GM18858 (cell line): ENCODE results near the gene SPNS2.

Experiments
- ATAC-seq: cut with Tn5 transposase; IDR thresholded peaks from one replicate; pipeline ENCODE4 v1.9.1; 2021; ENCODE audit not compliant: unreplicated experiment

The SPNS2 gene

DNA sequence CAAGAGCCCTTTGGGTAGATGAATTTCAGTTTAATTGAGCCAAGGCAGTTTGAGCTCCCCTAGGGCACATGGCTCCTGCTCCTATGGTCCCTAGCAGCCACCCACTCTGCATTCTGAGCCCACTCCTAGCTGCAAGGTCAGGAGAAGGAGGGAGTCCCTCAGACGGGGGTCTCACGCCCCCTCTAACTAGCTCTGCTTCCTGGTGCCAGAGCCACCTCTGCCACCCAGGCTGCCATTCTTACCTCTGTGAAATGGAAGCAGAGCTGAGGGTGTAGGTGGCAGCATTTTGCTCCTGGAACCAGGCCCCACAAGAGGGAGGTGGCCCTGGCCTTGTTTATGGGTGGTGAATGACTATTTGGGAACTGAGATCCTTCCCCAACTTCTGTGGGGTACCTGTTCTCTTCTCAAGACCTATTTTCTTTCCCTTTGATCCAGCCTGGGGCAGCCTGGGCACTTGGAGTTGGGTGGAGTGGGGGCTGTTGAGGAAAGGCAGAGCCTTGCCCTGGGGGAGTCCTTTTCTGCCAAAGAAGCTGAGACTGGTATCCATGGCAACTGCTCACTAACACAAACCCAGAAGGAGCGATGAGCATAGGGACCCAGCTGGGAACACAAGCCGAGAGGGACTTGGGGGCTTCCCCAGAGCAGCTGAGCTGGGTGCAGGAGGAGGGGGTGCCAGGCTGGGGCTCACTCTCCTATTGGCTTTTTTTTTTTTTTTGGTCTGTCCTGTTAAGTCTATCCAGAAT lies 4.8 kb downstream of the SPNS2 start:
- ATAC-seq: no peak

DNA sequence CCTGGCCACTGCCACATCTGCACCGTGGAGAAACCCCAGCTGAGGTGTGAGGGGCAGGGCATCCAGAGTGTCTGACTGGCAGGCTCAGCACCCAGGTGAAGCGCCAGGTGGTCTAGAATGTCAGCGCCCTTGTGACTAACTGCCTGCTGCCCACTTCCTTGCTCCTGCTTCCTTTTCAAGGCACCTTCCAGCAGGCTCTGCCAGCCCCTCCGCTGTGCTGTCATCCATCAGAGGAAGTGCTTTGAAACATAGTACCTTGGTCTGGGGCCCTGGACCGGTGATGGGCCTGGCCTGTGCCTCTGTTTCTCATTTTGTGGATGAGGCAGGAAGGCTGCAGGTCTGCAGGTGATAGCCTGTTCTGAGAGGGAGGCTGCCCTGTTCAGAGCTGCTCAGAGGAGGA lies 5.5 kb downstream of the SPNS2 start:
- ATAC-seq: no peak

GRCh38 chr17:4505187-4505586 lies 6.5 kb downstream of the SPNS2 start:
- ATAC-seq: no peak

DNA sequence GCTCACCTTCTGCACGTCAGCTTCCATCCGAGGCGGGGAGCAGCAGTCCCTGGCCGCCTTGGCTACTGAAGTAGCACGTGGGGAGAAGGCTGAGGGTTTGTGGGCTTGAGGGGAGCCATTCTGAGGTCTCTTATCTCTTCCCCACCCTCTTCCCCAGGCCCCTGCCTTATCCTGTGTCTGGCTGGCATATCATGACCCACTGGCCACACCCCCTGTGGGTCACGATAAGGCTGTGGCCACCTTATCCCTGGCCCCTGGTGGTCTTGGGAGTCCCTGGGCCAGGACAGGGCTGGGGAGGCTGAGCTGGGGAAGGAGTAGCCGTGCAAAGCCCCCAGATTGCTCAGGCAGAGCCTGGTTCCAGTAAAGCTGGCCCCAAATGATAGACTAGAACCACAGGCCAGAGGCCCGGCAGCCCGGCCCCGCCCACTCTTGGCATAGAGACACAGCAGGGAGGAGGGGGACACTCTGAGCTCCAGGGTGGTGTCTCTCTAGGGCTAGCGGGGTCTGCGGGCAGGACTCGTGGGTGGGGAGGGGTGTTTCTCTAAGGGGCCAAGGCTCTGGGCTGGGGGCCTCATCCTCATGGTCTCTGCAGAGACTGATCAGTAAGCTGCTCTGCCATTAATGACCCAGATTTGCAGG lies 7.6 kb downstream of the SPNS2 start:
- no peak for ATAC-seq

- no peak for ATAC-seq
These were observed 8.2 kb downstream of the SPNS2 start for GRCh38 chr17:4506892-4507291.

DNA sequence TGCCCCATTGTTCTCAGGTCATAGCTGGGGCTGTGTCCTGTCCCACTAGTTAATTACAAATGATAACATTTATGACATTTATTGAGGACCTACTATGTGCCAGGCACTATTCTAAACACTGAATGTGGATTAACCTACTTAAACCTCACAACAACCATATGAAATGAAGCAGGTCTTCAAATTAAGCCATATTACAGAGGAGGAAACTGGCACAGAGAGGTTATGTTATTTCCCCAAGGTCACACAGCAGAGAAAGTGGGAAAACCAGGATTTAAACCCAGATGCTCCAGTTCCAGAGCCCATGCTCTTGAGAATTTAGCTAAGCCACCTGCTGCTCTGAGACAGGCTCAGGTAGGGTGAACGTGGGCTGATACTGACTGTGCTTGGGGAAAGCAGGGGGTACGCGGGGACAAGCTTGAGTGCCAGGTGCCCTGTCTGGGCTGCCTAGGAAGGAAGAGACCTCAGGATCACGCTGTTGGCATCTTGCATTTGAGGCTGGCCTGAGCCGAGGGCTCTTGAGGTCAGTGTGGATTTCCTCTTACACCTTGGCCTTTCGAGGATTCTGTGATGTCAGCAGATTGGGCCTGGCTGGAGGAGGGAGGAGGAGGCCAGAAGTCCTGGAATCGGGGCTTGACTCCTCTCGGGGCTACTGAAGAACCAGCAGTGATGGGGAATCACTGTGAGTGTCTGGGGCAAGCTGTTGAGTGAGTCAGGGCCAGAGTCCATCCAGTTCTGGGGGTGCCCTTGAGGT lies 8.9 kb downstream of the SPNS2 start:
- ATAC-seq: no peak

DNA sequence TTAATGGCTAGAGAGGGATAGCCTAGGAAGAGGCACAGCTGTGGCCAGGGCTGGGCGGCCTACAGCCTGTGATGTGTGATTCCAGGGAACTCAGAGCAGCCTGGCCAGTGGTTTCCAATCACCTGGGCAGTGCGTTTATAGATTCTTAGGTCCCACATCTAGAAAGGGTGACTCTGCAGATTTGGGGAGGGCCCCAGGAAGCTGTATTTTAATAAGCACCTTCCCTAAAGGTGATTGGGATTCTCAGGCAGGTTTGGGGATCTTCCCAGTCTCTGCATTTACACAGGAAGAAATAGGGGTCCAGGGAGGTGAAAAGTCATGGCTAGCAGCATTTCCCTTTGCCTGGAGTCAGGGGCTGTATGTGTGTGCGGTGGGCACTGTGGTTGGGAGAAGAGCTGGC lies 9.5 kb downstream of the SPNS2 start:
- ATAC-seq: no peak

DNA sequence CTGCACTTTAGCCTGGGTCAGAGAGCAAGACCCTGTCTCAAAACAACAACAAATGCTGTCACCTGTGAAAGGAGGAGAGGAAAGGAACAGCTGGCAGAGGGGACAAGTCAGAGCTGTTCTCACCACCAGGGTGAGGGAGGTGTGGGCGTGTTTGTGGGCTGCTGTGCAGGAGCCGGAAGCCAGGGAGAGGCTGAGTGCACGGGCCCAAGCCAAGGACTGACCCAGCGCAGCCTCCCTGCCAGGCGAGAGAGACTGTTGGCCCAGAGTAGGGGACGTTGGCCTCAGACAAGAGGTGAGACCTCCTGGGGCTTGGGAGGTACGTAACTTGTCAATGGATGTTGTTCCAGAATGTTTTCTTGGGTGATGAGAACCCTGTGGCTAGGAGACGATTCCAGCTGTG lies 10.7 kb downstream of the SPNS2 start:
- ATAC-seq: no peak

DNA sequence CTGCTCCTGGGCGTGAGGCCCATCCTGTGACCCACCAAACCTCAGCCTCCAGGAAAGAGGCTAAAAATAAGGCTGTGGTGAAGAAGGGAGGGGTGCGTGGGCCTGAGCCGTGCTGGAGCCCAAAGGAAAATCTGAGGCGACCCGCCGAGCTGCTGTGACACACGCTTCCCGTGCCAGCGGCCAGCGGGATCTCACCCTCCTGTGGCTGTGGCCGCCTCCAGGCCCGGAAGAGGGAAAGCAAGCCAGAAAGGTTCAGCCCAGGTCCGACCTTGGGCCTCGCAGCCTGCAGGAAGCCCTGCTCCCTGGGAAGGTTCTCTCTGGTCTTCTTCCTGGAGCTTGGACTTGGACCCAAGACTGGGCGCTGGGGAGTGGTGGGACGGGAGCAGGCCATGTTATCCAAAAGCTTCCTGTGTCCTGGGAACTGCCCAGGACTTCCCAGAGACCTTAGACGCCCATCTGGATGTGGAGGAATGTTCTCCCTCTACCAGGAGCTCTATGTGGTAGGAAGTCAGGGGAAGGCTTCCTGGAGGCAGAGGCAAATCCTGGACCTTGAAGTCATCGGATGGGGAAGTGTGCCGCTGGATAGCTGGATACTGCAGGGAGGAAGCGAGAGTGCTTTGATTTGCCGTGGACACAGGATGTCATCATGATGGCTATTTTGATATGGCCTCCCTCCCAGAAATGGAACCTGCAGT lies 11.4 kb downstream of the SPNS2 start:
- no peak for ATAC-seq

- no peak for ATAC-seq
These were observed 11.9 kb downstream of the SPNS2 start for GRCh38 chr17:4510618-4510941.

DNA sequence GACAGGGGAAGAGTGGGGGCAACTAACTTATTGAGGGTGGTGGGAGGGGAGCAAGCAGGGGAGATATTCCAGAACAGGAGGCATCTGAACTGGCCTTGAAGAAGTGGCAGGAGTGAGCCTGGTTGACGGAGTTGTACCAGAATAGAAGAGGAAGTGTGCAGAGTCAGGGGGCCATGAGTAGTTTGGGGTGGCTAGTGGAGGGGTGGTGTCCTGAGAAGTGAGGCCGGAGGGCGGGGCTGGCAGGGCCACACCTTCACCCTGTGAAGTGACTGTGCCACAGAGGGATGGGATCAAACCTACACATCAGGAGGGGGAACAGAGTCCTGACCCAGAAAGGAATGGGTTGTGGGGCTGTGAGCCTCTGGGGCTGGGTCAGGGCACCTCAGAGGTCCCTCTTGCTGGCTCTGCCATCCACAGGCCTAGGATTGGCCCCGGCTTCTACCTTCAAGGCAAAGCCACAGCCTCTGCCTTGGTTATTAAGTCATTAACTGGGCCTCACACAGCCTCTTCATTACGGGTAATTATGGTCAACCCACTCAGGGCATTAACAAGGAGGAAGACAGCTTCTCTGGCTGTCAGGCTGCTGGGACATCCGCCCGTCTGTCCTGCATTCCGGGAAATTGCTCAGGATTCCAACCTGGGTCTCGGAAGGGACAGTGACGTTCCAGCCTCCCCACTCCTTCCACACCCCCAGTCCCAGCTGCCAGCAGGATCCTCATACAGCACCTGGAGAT lies 12.7 kb downstream of the SPNS2 start:
- no peak for ATAC-seq

- ATAC-seq: no peak
These were observed 13.8 kb downstream of the SPNS2 start for GRCh38 chr17:4512156-4513112.

DNA sequence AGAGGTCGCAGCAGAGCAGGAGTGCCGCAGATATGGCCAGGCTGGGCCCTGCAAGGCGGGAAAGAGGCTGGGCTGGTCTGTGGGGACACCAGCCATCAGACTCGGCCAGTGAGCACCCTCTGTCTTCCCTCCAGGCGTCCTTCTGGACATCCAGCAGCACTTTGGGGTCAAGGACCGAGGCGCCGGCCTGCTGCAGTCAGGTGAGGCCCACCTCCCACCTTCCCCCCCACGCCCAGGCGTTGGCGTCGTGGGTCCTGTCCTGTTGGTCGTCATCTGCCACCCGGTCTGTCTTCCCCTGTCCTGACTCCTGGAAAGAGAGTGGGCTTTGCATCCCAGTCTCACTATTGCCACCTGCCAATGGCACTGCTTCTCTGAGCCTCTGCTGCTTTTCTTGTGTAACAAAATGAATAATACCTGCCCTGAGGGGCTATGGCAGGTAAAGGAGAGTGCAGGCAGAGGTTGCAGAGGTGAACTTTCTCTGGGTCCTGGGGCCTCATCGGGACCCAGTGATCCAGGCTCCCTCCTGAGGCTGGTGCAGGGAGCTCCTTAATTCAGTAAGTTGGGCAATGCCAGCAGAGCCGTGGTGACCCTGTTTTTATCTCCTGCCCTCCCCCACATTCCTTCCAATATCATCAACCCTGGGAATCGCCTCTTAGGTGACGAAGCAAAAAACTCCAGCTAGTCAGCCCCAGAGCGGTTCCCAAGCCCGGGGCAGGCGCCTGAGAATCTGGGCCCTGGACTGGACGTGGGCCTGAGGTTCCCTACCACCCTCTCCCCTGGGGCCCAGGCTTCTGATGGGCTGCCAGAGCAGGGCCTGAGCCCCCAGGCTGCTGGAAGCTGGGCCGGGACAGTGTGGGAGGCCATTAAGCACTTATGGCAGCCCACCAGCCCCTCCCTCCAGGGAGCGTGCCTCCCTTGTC lies 14.7 kb downstream of the SPNS2 start:
- ATAC-seq: no peak

GRCh38 chr17:4514206-4514605 lies 15.5 kb downstream of the SPNS2 start:
- no peak for ATAC-seq

- no peak for ATAC-seq
These were observed 16.1 kb downstream of the SPNS2 start for GRCh38 chr17:4514779-4515178.

- ATAC-seq: no peak
These were observed 16.8 kb downstream of the SPNS2 start for GRCh38 chr17:4515501-4515900.

DNA sequence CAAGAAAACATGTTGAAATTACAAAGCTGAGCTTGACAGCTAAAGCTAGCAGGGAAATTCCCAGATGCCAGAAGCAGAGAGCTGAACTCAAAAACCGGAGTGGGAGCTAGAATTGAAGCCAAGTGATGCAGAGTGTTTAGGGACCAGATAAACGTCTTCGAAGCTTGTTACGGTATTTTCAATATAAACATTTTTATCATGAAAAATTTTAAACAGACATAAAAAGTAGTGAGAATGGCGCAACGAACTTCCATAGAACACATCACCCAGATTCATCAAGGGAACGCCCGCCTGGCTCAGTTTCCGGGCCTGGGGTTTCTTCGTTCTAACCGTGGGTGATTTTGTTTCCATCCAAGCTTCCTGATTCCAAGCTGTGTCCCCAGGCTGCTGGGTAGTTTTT lies 18.1 kb downstream of the SPNS2 start:
- ATAC-seq: no peak

DNA sequence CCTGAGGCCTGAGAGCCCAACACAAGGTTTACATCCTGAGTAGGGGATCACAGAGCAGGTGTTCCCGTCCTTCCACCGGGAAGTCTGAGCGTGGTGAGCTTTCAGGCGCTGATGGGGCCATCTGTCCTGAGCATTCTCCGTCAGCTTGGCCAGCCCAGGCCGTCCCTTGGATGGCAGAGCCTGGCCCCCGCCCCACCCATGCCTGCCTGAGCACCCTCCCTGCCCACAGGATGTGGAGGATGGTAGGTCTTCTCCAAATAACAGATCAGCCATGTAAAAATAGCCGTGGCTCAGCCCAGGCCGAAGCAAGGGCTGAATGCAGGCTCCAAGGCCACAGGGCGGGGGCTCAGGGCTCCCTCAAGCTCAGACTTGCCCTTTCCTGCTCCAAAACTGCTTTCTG lies 20.2 kb downstream of the SPNS2 start:
- no peak for ATAC-seq

GRCh38 chr17:4519361-4519788 lies 20.7 kb downstream of the SPNS2 start:
- ATAC-seq: no peak
